T-cell (primary cell): Measurements from ENCODE around the gene SART3. TPM values are rescaled to one million over a fixed set of nuclear protein-coding genes. Genes with fewer than 3 reads are reported as not detected.

ENCODE experiments used
- ATAC-seq, 4 experiments: fragments of 200-7000 bp in 3 of 4; fragments of 150-1000 bp in 1 of 4; cut with Tn5 transposase; replicated peaks in 1 of 4; 1 replicate in 3 of 4; 2 replicates in 1 of 4; pipeline ENCODE4 v1.10.0; 2021; ENCODE audit warnings: moderate library complexity in 3 of 4, mild to moderate bottlenecking in 2 of 4, moderate number of reproducible peaks in 1 of 4
- CTCF ChIA-PET, 2 donors: fragments of 300-600 bp; sonication (Branson Sonifier 250); formaldehyde crosslinking; loops; one replicate each; lab custom pipeline; 2022; ENCODE audit warnings: antibody characterized with exemption in 2 of 2; lab: Charles Lee
- POLR2A ChIA-PET, 2 donors: fragments of 300-600 bp; sonication (Branson Sonifier 250); formaldehyde crosslinking; loops; one replicate each; lab custom pipeline; 2022; ENCODE audit warnings: antibody characterized with exemption in 2 of 2; lab: Charles Lee
- DNase-seq, 35 experiments: peaks; one replicate each; pipeline versions ENCODE4 v3.0.0 to v3.0.0-alpha.2; 2013 to 2023
- H3K27ac ChIP-seq: one replicate; pipeline ENCODE4 v1.5.1; 2013; ENCODE audit warnings: low read length
- H3K27me3 ChIP-seq, 2 experiments: replicated peaks in 1 of 2; 1 replicate in 1 of 2; 2 replicates in 1 of 2; pipeline versions ENCODE4 v1.6.1 to v1.7.0; 2013; ENCODE audit warnings: low read length in 1 of 2, mixed read lengths in 1 of 2; ENCODE audit not compliant: control insufficient read depth in 2 of 2, insufficient read depth in 2 of 2; ENCODE audit errors: extremely low read depth in 1 of 2
- H3K36me3 ChIP-seq, 2 donors: 1 replicate in 1 of 2; 2 replicates in 1 of 2; pipeline versions ENCODE4 v1.6.1 to v1.7.0; 2013; ENCODE audit warnings: low read length in 1 of 2; ENCODE audit not compliant: control insufficient read depth in 2 of 2, insufficient read depth in 1 of 2; ENCODE audit errors: extremely low read depth in 1 of 2
- H3K4me1 ChIP-seq, 2 experiments: 1 replicate in 1 of 2; 2 replicates in 1 of 2; pipeline versions ENCODE4 v1.6.1 to v1.7.0; 2013; ENCODE audit warnings: low read length in 2 of 2, mixed read lengths in 1 of 2; ENCODE audit not compliant: insufficient read depth in 2 of 2, control insufficient read depth in 1 of 2; ENCODE audit errors: extremely low read depth in 1 of 2
- H3K4me3 ChIP-seq, 2 donors: 1 replicate in 1 of 2; 2 replicates in 1 of 2; pipeline versions ENCODE4 v1.5.1 to v1.7.0; 2013; ENCODE audit warnings: mild to moderate bottlenecking in 2 of 2, low read length in 1 of 2, moderate library complexity in 1 of 2; ENCODE audit not compliant: control insufficient read depth in 1 of 2; ENCODE audit errors: extremely low read depth in 1 of 2
- H3K9me3 ChIP-seq: 2 replicates; pipeline ENCODE4 v1.7.0; 2013
- H3K27ac Mint-ChIP-seq, 2 donors: one replicate each; pipeline ENCODE4 v1.8.0; 2020 to 2021; ENCODE audit warnings: mild to moderate bottlenecking in 2 of 2, mixed read lengths in 2 of 2
- H3K27me3 Mint-ChIP-seq, 2 donors: one replicate each; pipeline ENCODE4 v1.8.0; 2021 to 2022; ENCODE audit warnings: mixed read lengths in 2 of 2
- H3K36me3 Mint-ChIP-seq: one replicate; pipeline ENCODE4 v1.8.0; 2021; ENCODE audit warnings: mixed read lengths
- H3K4me1 Mint-ChIP-seq, 3 donors: one replicate each; pipeline ENCODE4 v1.8.0; 2020 to 2022; ENCODE audit warnings: mixed read lengths in 3 of 3, mild to moderate bottlenecking in 1 of 3
- H3K4me3 Mint-ChIP-seq, 3 donors: one replicate each; pipeline ENCODE4 v1.8.0; 2020 to 2022; ENCODE audit warnings: mild to moderate bottlenecking in 3 of 3, mixed read lengths in 3 of 3, moderate library complexity in 3 of 3
- H3K9me3 Mint-ChIP-seq, 3 donors: one replicate each; pipeline ENCODE4 v1.8.0; 2020 to 2022; ENCODE audit warnings: mixed read lengths in 3 of 3
- WGBS: methylation state at CpG from one replicate; pipeline ENCODE4 v1.1.5; 2013; ENCODE audit warnings: missing lambda C conversion rate; ENCODE audit not compliant: insufficient coverage; 5-methylcytosine and 5-hydroxymethylcytosine counted together
- total RNA-seq, 35 experiments: library from RNA in 6 of 35; stranded (reverse) in 6 of 35; fragments of 120-200 nt in 1 of 35; gene quantifications; one replicate each; pipeline versions ENCODE4 v1.2.1 to v1.2.4 and lab custom pipeline; 2013 to 2026

SART3 gene
- total RNA-seq, 5 donors from 2014 or later (not counting 1 experiment from before 2014, with no cell fraction given), result 76.3 to 107 (median 84.9) TPM

- H3K9me3 Mint-ChIP-seq, result no peaks in the 10 kb centered on the region
- H3K36me3 ChIP-seq, result peaks cover 0 to 30% of the 10 kb centered on the region in 2 donors
- peak overlapping the region; percentile 40 for H3K27ac ChIP-seq
- no peaks in the 10 kb centered on the region for H3K9me3 ChIP-seq
- H3K4me3 Mint-ChIP-seq, result peak overlapping the region in 1 of 3 donors; percentile 81
- H3K36me3 Mint-ChIP-seq, result peaks cover 15% of the 10 kb centered on the region
- peaks cover 86 to 93% (median 86%) of the 10 kb centered on the region in 3 donors for H3K4me1 Mint-ChIP-seq
- H3K27ac Mint-ChIP-seq, result peak overlapping the region; percentile 88 to 98
- H3K4me3 ChIP-seq, result no peak overlapping the region
- H3K27me3 Mint-ChIP-seq, result no peaks in the 10 kb centered on the region
- ATAC-seq, result no peak
- DNase-seq, result peak in 4 of 35 experiments; percentile 14 to 50 (median 15)
- H3K27me3 ChIP-seq, result no peaks in the 10 kb centered on the region
- POLR2A ChIA-PET, result no interaction called here
- CTCF ChIA-PET, result interaction anchor here (0.6 to 11.9 kb wide), 6 partner anchors 42 to 93 kb away, joined by 3 to 140 read pairs (median 5); no protein-coding TSS in a partner anchor
- WGBS, result no CpG with 5 or more reads among the region's 3 CpGs
- H3K4me1 ChIP-seq, result peaks cover 38 to 62% of the 10 kb centered on the region in 2 experiments
These were observed 10.0 kb upstream of the SART3 start for GRCh38 chr12:108570743-108571608.

GRCh38 chr12:108568338-108569154 lies 7.6 kb upstream of the SART3 start:
- Mint-ChIP-seq H3K4me3 (peak overlapping the region; percentile 51 to 81 (median 51)), H3K4me1 (peaks cover 70 to 92% (median 88%) of the 10 kb centered on the region in 3 donors), H3K27me3 (no peaks in the 10 kb centered on the region), H3K9me3 (no peaks in the 10 kb centered on the region), H3K27ac (peak overlapping the region; percentile 95 to 98), H3K36me3 (peaks cover 25% of the 10 kb centered on the region)
- peaks cover 0 to 51% of the 10 kb centered on the region in 2 donors for H3K36me3 ChIP-seq
- no peaks in the 10 kb centered on the region for H3K27me3 ChIP-seq
- POLR2A ChIA-PET, result interaction anchor here in 1 of 2 donors (0.9 to 1.1 kb wide), 2 partner anchors 49 to 65 kb away, joined by 5 to 12 read pairs; partner anchors contain the start of gene SELPLG
- whole genome bisulfite sequencing, result 8% methylated on average over 7 of the region's 10 CpGs
- CTCF ChIA-PET, result interaction anchor here (0.6 to 11.9 kb wide), 14 partner anchors 9 to 236 kb away, joined by 3 to 140 read pairs (median 4); partner anchors contain the start of gene SELPLG (in 1 of the 2)
- H3K27ac ChIP-seq, result peak overlapping the region; percentile 82
- peaks cover 38 to 60% of the 10 kb centered on the region in 2 experiments for H3K4me1 ChIP-seq
- ATAC-seq (peak; percentile 94 to 98 (median 95)), DNase-seq (peak; percentile 20 to 90 (median 76))
- H3K9me3 ChIP-seq, result no peaks in the 10 kb centered on the region
- H3K4me3 ChIP-seq, result no peak overlapping the region

- WGBS, result 85% methylated on average over 4 of the region's 7 CpGs
- ATAC-seq, result no peak
- Mint-ChIP-seq H3K4me3 (peak overlapping the region in 1 of 3 donors; percentile 81), H3K9me3 (no peaks in the 10 kb centered on the region), H3K4me1 (peaks cover 62 to 89% (median 81%) of the 10 kb centered on the region in 3 donors), H3K36me3 (peaks cover 25% of the 10 kb centered on the region), H3K27ac (peak overlapping the region; percentile 95 to 98), H3K27me3 (no peaks in the 10 kb centered on the region)
- Histone ChIP-seq H3K4me1 (peaks cover 42 to 68% of the 10 kb centered on the region in 2 experiments), H3K27ac (peak overlapping the region; percentile 82), H3K27me3 (no peaks in the 10 kb centered on the region), H3K9me3 (no peaks in the 10 kb centered on the region), H3K4me3 (no peak overlapping the region), H3K36me3 (peaks cover 0 to 51% of the 10 kb centered on the region in 2 donors)
- POLR2A ChIA-PET, result interaction anchor here (0.6 to 0.9 kb wide), 2 partner anchors 50 to 57 kb away, joined by 4 to 5 read pairs; no protein-coding TSS in a partner anchor
- CTCF ChIA-PET, result interaction anchor here (0.6 to 11.9 kb wide), 10 partner anchors 50 to 237 kb away, joined by 3 to 140 read pairs (median 6); no protein-coding TSS in a partner anchor
- DNase-seq, result no peak
These were observed 6.7 kb upstream of the SART3 start for GRCh38 chr12:108567406-108568337.

DNA sequence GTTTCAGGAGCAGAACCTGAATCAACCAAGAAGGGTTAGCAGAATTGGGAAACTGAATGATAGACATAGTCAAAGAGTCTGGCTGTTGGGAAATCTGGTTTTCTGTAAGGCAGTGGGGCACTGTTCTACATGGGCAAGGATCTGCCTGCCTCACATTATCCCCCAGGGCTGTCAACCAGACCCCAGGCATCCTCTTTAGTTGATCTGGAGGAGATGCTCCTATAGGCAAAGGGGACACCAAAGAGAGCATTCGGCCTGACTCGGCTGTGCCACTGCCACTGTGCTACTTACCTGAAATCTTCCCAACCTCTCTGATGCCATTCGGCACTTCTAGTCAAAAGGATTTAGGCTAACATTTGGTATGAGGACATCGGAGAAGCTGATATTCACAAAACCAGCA lies 5.5 kb upstream of the SART3 start:
- Histone ChIP-seq H3K36me3 (peaks cover 0 to 51% of the 10 kb centered on the region in 2 donors), H3K9me3 (no peaks in the 10 kb centered on the region), H3K4me1 (peaks cover 47 to 60% of the 10 kb centered on the region in 2 experiments), H3K4me3 (no peak overlapping the region), H3K27ac (peak overlapping the region; percentile 30), H3K27me3 (no peaks in the 10 kb centered on the region)
- no peak for ATAC-seq
- ChIA-PET POLR2A (interaction anchor here (0.8 to 1.8 kb wide), 3 partner anchors 52 to 238 kb away, joined by 3 to 5 read pairs (median 3); partner anchors contain the start of gene SELPLG (in 1 of the 2)), CTCF (interaction anchor here (0.6 to 11.9 kb wide), 8 partner anchors 10 to 98 kb away, joined by 3 to 140 read pairs (median 4); no protein-coding TSS in a partner anchor)
- H3K36me3 Mint-ChIP-seq, result peaks cover 25% of the 10 kb centered on the region
- 100% methylated on average over 3 of the region's 4 CpGs for WGBS
- H3K4me3 Mint-ChIP-seq, result no peak overlapping the region
- H3K27me3 Mint-ChIP-seq, result no peaks in the 10 kb centered on the region
- H3K9me3 Mint-ChIP-seq, result no peaks in the 10 kb centered on the region
- no peak for DNase-seq
- H3K27ac Mint-ChIP-seq, result peak overlapping the region; percentile 83 to 98
- peaks cover 59 to 81% (median 73%) of the 10 kb centered on the region in 3 donors for H3K4me1 Mint-ChIP-seq

GRCh38 chr12:108565976-108566375 lies 5.0 kb upstream of the SART3 start:
- peaks cover 25% of the 10 kb centered on the region for H3K36me3 Mint-ChIP-seq
- H3K4me3 Mint-ChIP-seq, result no peak overlapping the region
- ChIA-PET CTCF (interaction anchor here (0.6 to 11.9 kb wide), 10 partner anchors 12 to 238 kb away, joined by 3 to 140 read pairs (median 4); no protein-coding TSS in a partner anchor), POLR2A (interaction anchor here (0.6 to 1.8 kb wide), 4 partner anchors 53 to 239 kb away, joined by 3 to 5 read pairs (median 3); partner anchors contain the start of gene SELPLG (in 1 of the 2))
- H3K27ac ChIP-seq, result peak overlapping the region; percentile 30
- no peaks in the 10 kb centered on the region for H3K9me3 Mint-ChIP-seq
- no peak overlapping the region for H3K4me3 ChIP-seq
- DNase-seq (peak; percentile 19 to 73 (median 41)), ATAC-seq (peak in 2 of 4 experiments; percentile 12)
- H3K9me3 ChIP-seq, result no peaks in the 10 kb centered on the region
- H3K27me3 Mint-ChIP-seq, result no peaks in the 10 kb centered on the region
- peaks cover 0 to 51% of the 10 kb centered on the region in 2 donors for H3K36me3 ChIP-seq
- peaks cover 60 to 79% (median 75%) of the 10 kb centered on the region in 3 donors for H3K4me1 Mint-ChIP-seq
- H3K4me1 ChIP-seq, result peaks cover 43 to 55% of the 10 kb centered on the region in 2 experiments
- 6% methylated on average over 2 of the region's 2 CpGs for WGBS
- H3K27me3 ChIP-seq, result no peaks in the 10 kb centered on the region
- peak overlapping the region; percentile 83 to 98 for H3K27ac Mint-ChIP-seq
